ENCODE measurements around the gene PAGR1. TPM values are rescaled to one million over a fixed set of nuclear protein-coding genes. Genes with fewer than 3 reads are reported as not detected.
A peak's percentile ranks its signal among the peaks of the same experiment; 100 is the strongest.

Gene PAGR1
- total and polyA plus RNA-seq, 2 of the 13 experiments (the other 11 are each of a cell fraction or from before 2014, with no cell fraction given): 9.8 to 66.4 TPM

DNA sequence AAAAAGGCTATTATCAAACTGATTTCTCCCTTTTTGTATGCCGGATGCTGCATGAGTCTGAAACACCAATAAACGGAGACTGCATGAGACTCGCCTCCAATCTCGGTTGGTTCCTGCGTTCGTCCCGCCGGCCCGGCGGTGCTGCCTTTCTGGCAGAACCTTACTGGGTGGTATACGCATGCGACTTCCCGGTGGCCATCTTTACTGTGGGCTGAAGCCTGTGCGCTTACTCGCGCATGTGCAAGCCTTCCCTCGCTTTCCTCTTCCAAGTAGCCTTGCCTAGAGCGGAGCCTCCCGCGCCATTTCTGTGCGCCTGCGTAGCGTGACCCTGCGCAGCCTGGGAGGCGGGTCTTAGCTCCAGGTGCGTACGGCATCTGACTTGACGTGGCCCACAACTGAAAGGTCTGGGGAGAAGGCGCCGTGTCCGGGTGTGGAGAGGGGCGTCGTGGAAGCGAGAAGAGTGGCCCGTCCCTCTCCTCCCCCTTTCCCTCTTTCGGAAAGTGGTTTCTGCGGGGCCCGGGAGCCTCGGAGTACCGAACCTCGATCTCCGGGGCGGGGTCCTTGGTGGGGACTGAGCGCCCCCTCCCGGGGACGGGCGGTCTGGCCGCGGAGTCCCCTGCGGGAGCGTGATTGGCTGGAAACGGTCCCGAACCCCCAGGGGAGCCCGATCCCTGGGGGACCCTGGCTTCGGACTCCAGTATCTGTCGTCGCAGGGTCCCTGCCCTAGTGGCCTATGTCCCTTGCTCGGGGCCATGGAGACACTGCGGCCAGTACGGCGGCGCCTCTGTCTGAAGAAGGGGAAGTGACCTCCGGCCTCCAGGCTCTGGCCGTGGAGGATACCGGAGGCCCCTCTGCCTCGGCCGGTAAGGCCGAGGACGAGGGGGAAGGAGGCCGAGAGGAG lies at the start of gene PAGR1 (continued):
- TF ChIP-seq ZBTB43 (CRISPR knock-in tag; conservative IDR thresholded peaks at IDR 0.05) (peak; percentile 61), NFYC (CRISPR knock-in tag; IDR thresholded peaks at IDR 0.05) (peak; percentile 59; the same call in 1 of the 2 replicates), SRF (IDR thresholded peaks at IDR 0.05; ENCODE audit: low read depth, low read length) (peak; percentile 38; the same call in 1 of the 2 replicates), ZFP36L1 (CRISPR knock-in tag; IDR thresholded peaks at IDR 0.05) (peak; percentile 89; the same call in 1 of the 2 replicates), ZNF251 (CRISPR knock-in tag; IDR thresholded peaks at IDR 0.05) (no peak), GTF3A (CRISPR knock-in tag; conservative IDR thresholded peaks at IDR 0.05) (no peak), EEA1 (CRISPR knock-in tag; IDR thresholded peaks at IDR 0.05; ENCODE audit: borderline replicate concordance) (no peak; the same call in 1 of the 2 replicates), POLR2A (IDR thresholded peaks at IDR 0.05; ENCODE audit: insufficient read depth in 1 of 2, low read depth in 2 of 2, low read length in 2 of 2) (peak in 1 of 2 experiments; percentile 85; a peak in 2 of 4 replicates), ZNF598 (CRISPR knock-in tag; IDR thresholded peaks at IDR 0.05; ENCODE audit: borderline replicate concordance) (peak; percentile 95), KLF6 (CRISPR knock-in tag; IDR thresholded peaks at IDR 0.05) (peak; percentile 89), CHD4 (IDR thresholded peaks at IDR 0.05; ENCODE audit: borderline replicate concordance, low read length) (no peak), ADNP (CRISPR knock-in tag; IDR thresholded peaks at IDR 0.05) (no peak), ZFP1 (CRISPR knock-in tag; IDR thresholded peaks at IDR 0.05) (peak; percentile 35), KLF13 (CRISPR knock-in tag; IDR thresholded peaks at IDR 0.05) (0 out of 2 replicates have a peak, but pooled peaks have one; percentile 16), SATB2 (CRISPR knock-in tag; IDR thresholded peaks at IDR 0.05) (no peak), AKAP8 (CRISPR knock-in tag; IDR thresholded peaks at IDR 0.05) (peak; percentile 76; the same call in 1 of the 2 replicates), ZNF17 (CRISPR knock-in tag; IDR thresholded peaks at IDR 0.05) (no peak), ZNF383 (CRISPR knock-in tag; IDR thresholded peaks at IDR 0.05; ENCODE audit: borderline replicate concordance) (peak; percentile 72; the same call in 1 of the 2 replicates), ZNF281 (CRISPR knock-in tag; IDR thresholded peaks at IDR 0.05; ENCODE audit: borderline replicate concordance) (no peak; the same call in 1 of the 2 replicates), ZNF224 (CRISPR knock-in tag; IDR thresholded peaks at IDR 0.05) (peak; percentile 99), PLRG1 (conservative IDR thresholded peaks at IDR 0.05) (no peak), ZFP82 (CRISPR knock-in tag; IDR thresholded peaks at IDR 0.05; ENCODE audit: borderline replicate concordance) (no peak), TGIF2 (CRISPR knock-in tag; IDR thresholded peaks at IDR 0.05) (peak; percentile 73), SOX6 (IDR thresholded peaks at IDR 0.05) (no peak), SOX6 (CRISPR knock-in tag; IDR thresholded peaks at IDR 0.05) (peak; percentile 65), SP5 (CRISPR knock-in tag; IDR thresholded peaks at IDR 0.05; ENCODE audit: borderline replicate concordance, low read depth) (peak; percentile 62; the same call in 1 of the 2 replicates)
- TF ChIP-seq, protein P1, sequence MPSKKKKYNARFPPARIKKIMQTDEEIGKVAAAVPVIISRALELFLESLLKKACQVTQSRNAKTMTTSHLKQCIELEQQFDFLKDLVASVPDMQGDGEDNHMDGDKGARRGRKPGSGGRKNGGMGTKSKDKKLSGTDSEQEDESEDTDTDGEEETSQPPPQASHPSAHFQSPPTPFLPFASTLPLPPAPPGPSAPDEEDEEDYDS (CRISPR knock-in tag; IDR thresholded peaks at IDR 0.05): peak; percentile 85; the same call in 1 of the 2 replicates

Measured in HepG2 (cell line).